PC-9 (cell line): ENCODE data around the gene CCR7. TPM values are rescaled to one million over a fixed set of nuclear protein-coding genes. Genes with fewer than 3 reads are reported as not detected.

ENCODE experiments used
- BruUV-seq: library from RNA; stranded (reverse); fragments of 400-500 nt; replicated peaks from 2 replicates; lab custom pipeline; 2021; lab: Mats Ljungman, UMichigan
- CTCF ChIA-PET: fragments of 300-600 bp; sonication (Branson Sonifier 250); formaldehyde crosslinking; loops from one replicate; lab custom pipeline; 2022; ENCODE audit warnings: antibody characterized with exemption; lab: Charles Lee
- POLR2A ChIA-PET: fragments of 300-600 bp; sonication (Branson Sonifier 250); formaldehyde crosslinking; loops from one replicate; lab custom pipeline; 2022; ENCODE audit warnings: antibody characterized with exemption; ENCODE audit not compliant: unreplicated experiment; lab: Charles Lee
- DNase-seq, 2 experiments: peaks; one replicate each; pipeline versions ENCODE4 v3.0.0 to v3.0.0-alpha.2; 2015 to 2022; ENCODE audit warnings: mixed read lengths in 1 of 2
- H2AFZ ChIP-seq: fragments of 200-600 bp; sonication (generic); 2 replicates; pipeline ENCODE4 v1.8.1; 2017; ENCODE audit warnings: antibody characterized with exemption
- H3F3A ChIP-seq: fragments of 200-600 bp; sonication (generic); 2 replicates; pipeline ENCODE4 v1.8.1; 2017; ENCODE audit warnings: antibody characterized with exemption, mild to moderate bottlenecking, low read depth; ENCODE audit not compliant: insufficient read depth
- H3K27ac ChIP-seq: fragments of 200-600 bp; sonication (generic); 2 replicates; pipeline ENCODE4 v1.6.1; 2016; ENCODE audit warnings: mixed run types
- H3K27me3 ChIP-seq: fragments of 200-600 bp; sonication (generic); 2 replicates; pipeline ENCODE4 v1.6.1; 2016; ENCODE audit warnings: low read depth, mixed run types; ENCODE audit not compliant: insufficient read depth
- H3K36me3 ChIP-seq: fragments of 200-600 bp; sonication (generic); 2 replicates; pipeline ENCODE4 v1.6.1; 2016; ENCODE audit warnings: low read depth, mixed run types
- H3K4me1 ChIP-seq: fragments of 200-600 bp; sonication (generic); replicated peaks from 2 replicates; pipeline ENCODE4 v1.6.1; 2016; ENCODE audit warnings: mixed run types; ENCODE audit not compliant: insufficient read depth
- H3K4me2 ChIP-seq: fragments of 200-600 bp; sonication (generic); 2 replicates; pipeline ENCODE4 v1.6.1; 2017; ENCODE audit warnings: mixed run types
- H3K4me3 ChIP-seq: fragments of 200-600 bp; sonication (generic); 2 replicates; pipeline ENCODE4 v1.6.1; 2016; ENCODE audit warnings: mixed run types
- H3K79me2 ChIP-seq: fragments of 200-600 bp; sonication (generic); 2 replicates; pipeline ENCODE4 v1.6.1; 2017; ENCODE audit warnings: low read depth, mixed run types
- H3K9me2 ChIP-seq: fragments of 200-600 bp; sonication (generic); 2 replicates; pipeline ENCODE4 v1.8.1; 2017; ENCODE audit warnings: mild to moderate bottlenecking; ENCODE audit not compliant: insufficient read depth
- H3K9me3 ChIP-seq: fragments of 200-600 bp; sonication (generic); 2 replicates; pipeline ENCODE4 v1.8.1; 2016; ENCODE audit warnings: low read depth; ENCODE audit not compliant: insufficient read depth
- H4K20me1 ChIP-seq: fragments of 200-600 bp; sonication (generic); 2 replicates; pipeline ENCODE4 v1.8.1; 2017; ENCODE audit not compliant: insufficient read depth
- EZH2 ChIP-seq: fragments of 200-600 bp; sonication (generic); IDR thresholded peaks from 2 replicates; pipeline ENCODE4 v1.8.0; 2017; ENCODE audit warnings: antibody characterized with exemption, low read depth
- intact Hi-C: fragments of 100-400 bp; cut with micrococcal nuclease; formaldehyde crosslinking; loops from one replicate; pipeline ENCODE4 v1.10.0; 2022; ENCODE audit not compliant: unreplicated experiment
- total RNA-seq: library from RNA; stranded (reverse); gene quantifications from 2 replicates; pipeline ENCODE4 v1.2.3, GENCODE V29; 2021
- TF ChIP-seq, protein P1 (sequence below): fragments of 200-600 bp; sonication (generic); conservative IDR thresholded peaks from 2 replicates; pipeline ENCODE4 v1.6.1; 2017; ENCODE audit warnings: mixed run types, antibody characterized with exemption, mild to moderate bottlenecking, moderate library complexity

Gene CCR7
- total RNA-seq, 1 experiment from 2014 or later, result not detected

DNA sequence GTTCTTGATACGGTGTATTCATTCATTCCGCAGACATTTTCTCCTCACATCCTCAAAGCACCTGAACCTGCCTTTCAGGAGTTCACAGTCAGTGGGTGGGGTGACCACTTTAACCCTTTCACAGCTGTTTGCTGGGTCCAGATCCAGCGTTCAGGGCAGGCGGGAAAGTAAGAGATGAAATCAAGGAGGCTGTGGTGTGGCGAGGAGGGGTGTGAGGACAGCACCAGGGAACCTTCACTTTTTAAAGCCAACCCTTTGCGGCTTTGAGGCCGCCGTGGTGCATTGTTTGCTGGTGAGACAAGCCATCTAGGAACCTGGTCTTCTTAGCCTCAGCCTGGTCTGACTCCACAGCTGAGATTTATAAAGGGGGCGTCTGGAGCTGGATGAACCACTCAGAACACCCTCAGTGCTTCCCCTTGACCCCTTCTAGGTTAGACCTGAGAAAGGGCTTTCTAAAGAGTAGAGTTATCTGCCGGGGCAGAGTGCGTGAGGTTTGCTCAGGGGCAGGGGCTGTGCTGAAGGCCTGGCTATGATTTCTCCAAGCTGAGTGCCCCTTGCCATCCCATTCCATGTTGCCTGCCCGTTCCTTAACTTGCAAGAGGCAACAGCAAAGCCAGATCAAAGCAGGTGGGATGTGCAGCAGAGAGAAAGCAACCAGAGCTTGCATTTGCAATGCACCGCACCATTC lies 933 bp downstream of the CCR7 start:
- Histone ChIP-seq H3K4me1 (peaks cover 4% of the 10 kb centered on the region; the same call in 1 of the 2 replicates), H3K36me3 (no peaks in the 10 kb centered on the region), H3K4me3 (no peak overlapping the region), H4K20me1 (no peaks in the 10 kb centered on the region), H3K79me2 (no peaks in the 10 kb centered on the region), H3F3A (no peaks in the 10 kb centered on the region), H3K9me3 (peaks cover 3% of the 10 kb centered on the region; the same call in 1 of the 2 replicates), H3K9me2 (no peaks in the 10 kb centered on the region), H3K27me3 (peaks cover 34% of the 10 kb centered on the region), H3K27ac (no peak overlapping the region), H3K4me2 (no peak overlapping the region), H2AFZ (no peak overlapping the region)
- no peak for DNase-seq
- ChIA-PET CTCF (no interaction called here), POLR2A (no interaction called here)
- TF ChIP-seq, protein P1, sequence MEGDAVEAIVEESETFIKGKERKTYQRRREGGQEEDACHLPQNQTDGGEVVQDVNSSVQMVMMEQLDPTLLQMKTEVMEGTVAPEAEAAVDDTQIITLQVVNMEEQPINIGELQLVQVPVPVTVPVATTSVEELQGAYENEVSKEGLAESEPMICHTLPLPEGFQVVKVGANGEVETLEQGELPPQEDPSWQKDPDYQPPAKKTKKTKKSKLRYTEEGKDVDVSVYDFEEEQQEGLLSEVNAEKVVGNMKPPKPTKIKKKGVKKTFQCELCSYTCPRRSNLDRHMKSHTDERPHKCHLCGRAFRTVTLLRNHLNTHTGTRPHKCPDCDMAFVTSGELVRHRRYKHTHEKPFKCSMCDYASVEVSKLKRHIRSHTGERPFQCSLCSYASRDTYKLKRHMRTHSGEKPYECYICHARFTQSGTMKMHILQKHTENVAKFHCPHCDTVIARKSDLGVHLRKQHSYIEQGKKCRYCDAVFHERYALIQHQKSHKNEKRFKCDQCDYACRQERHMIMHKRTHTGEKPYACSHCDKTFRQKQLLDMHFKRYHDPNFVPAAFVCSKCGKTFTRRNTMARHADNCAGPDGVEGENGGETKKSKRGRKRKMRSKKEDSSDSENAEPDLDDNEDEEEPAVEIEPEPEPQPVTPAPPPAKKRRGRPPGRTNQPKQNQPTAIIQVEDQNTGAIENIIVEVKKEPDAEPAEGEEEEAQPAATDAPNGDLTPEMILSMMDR, result no peak
- TF ChIP-seq EZH2, result no peak
- intact Hi-C loops, result no loop called here
- no TSS peak for BruUV-seq

DNA sequence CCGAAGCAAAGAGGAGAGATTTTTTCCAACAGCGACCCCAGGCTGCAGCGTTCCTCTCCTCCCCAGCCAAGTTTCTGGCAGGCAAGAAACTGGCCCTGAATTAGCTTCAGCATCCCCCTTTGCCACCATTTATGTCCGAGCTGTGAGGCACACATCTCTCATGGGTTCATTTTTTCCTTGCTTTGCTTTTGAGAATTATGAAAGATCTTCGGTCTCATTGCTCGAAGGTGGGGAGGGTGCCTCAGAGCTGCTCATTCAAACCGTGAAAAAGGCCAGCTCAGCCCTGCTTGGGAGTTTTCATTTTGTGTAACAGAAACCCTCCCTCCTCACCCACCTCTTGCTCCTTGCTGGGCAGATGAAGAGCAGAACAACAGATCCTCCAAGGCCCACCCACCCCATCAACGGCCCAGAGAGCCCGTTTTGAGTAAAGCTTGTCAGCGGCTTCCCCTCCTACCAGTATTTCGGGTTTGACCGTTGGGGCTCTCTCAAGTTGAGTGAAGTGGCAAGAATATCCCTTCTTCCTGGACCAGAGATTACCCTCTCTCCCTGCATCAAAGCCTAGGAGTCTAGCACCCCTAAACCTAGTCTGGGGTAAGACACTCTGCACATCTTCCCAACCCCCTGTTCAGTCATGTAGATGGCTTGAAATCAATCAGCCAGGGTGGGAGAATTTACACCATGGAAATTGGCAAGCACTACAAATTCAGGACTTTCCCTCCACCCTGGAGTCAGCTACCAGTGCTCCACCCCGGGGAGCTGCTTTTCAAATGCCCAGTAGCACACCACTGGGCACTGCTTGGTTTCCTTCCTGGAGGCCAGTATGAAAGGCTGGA lies 1.8 kb downstream of the CCR7 start:
- Histone ChIP-seq H3K9me3 (peaks cover 3% of the 10 kb centered on the region; the same call in 1 of the 2 replicates), H3K79me2 (no peaks in the 10 kb centered on the region), H3K4me3 (no peak overlapping the region), H2AFZ (no peak overlapping the region), H3K4me2 (no peak overlapping the region), H3F3A (no peaks in the 10 kb centered on the region), H3K36me3 (no peaks in the 10 kb centered on the region), H3K4me1 (peaks cover 4% of the 10 kb centered on the region; the same call in 1 of the 2 replicates), H3K27me3 (peaks cover 26% of the 10 kb centered on the region), H4K20me1 (no peaks in the 10 kb centered on the region), H3K9me2 (no peaks in the 10 kb centered on the region), H3K27ac (no peak overlapping the region)
- TF ChIP-seq, protein P1, result no peak
- no peak for TF ChIP-seq EZH2
- BruUV-seq, result no TSS peak
- CTCF ChIA-PET, result no interaction called here
- DNase-seq, result no peak
- POLR2A ChIA-PET, result no interaction called here
- intact Hi-C loops, result no loop called here

DNA sequence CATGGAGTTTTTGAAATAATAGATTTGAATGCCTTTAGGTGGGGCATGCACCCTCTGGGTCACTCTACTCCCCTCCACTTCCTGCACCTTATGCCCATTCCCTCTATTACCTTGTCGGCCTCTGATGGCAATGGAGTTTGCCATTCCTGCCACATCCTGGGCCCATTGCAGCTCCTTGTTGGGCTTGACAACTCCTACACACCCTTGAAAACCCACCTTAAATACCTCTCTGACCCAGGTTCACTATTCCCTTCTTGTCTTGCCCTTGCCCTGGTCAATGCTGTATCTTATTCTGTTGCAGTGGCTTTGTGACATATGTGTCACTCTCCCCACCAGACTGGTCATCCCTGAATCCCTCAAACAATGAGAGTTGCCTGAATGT lies 2.4 kb downstream of the CCR7 start:
- no peak for DNase-seq
- Histone ChIP-seq H3K27ac (no peak overlapping the region), H4K20me1 (no peaks in the 10 kb centered on the region), H3K36me3 (no peaks in the 10 kb centered on the region), H3K9me3 (peaks cover 3% of the 10 kb centered on the region; the same call in 1 of the 2 replicates), H3K9me2 (no peaks in the 10 kb centered on the region), H3K4me3 (no peak overlapping the region), H3F3A (no peaks in the 10 kb centered on the region), H3K79me2 (no peaks in the 10 kb centered on the region), H3K27me3 (peaks cover 20% of the 10 kb centered on the region), H3K4me2 (no peak overlapping the region), H3K4me1 (peaks cover 4% of the 10 kb centered on the region; the same call in 1 of the 2 replicates), H2AFZ (no peak overlapping the region)
- no TSS peak for BruUV-seq
- TF ChIP-seq EZH2, result no peak
- TF ChIP-seq, protein P1, result no peak
- ChIA-PET POLR2A (no interaction called here), CTCF (no interaction called here)
- intact Hi-C loops, result no loop called here
